H1 (cell line): Measurements from ENCODE around the gene ACVR2B. TPM values are rescaled to one million over a fixed set of nuclear protein-coding genes. Genes with fewer than 3 reads are reported as not detected.

Source experiments
- CEBPB ChIP-seq: IDR thresholded peaks from 2 replicates; pipeline ENCODE4 v1.6.1; 2012; ENCODE audit warnings: low read depth, low read length
- KDM1A ChIP-seq: fragments of 200-600, 300-600 bp; sonication (generic); IDR thresholded peaks from 2 replicates; pipeline ENCODE4 v1.7.1; 2016; ENCODE audit warnings: mild to moderate bottlenecking, low read length, borderline replicate concordance
- TBP ChIP-seq: IDR thresholded peaks from 2 replicates; pipeline ENCODE4 v1.6.1; 2011; ENCODE audit warnings: low read depth, low read length, improper control_type of control experiment
- ZNF274 ChIP-seq: IDR thresholded peaks from 2 replicates; pipeline ENCODE4 v1.7.0; 2012; ENCODE audit warnings: low read length, borderline replicate concordance; ENCODE audit errors: extremely low read depth
- polyA plus RNA-seq, 7 experiments: library from polyadenylated mRNA; depleted of rRNA in 3 of 7; stranded (reverse) in 5 of 7; unstranded in 2 of 7; fragments of >200 nt in 5 of 7; fragments of 200-250 nt in 2 of 7; gene quantifications; 1 replicate in 5 of 7; 2 replicates in 1 of 7; 4 replicates in 1 of 7; pipeline versions ENCODE4 v1.2.1 to v1.2.3, GENCODE V29; 2011 to 2013; ENCODE audit warnings: missing spikeins in 2 of 7, mixed read lengths in 2 of 7
- total RNA-seq: library from RNA; stranded (reverse); fragmentation: NEBNext Ultra II Directional; extraction: Animal tissue kit (Norgen Biotek cat#: 25700); gene quantifications from 2 replicates; pipeline ENCODE4 v1.2.1, GENCODE V29; 2021
- TF ChIP-seq, protein P1 (sequence below): IDR thresholded peaks from 2 replicates; pipeline ENCODE4 v1.6.1; 2011; ENCODE audit warnings: low read depth, mild to moderate bottlenecking, low read length; ENCODE audit not compliant: insufficient read depth

Gene ACVR2B
- total and polyA plus RNA-seq, 2 of the 8 experiments (the other 6 are each of a cell fraction or from before 2014, with no cell fraction given): 24.7 to 109 TPM

DNA sequence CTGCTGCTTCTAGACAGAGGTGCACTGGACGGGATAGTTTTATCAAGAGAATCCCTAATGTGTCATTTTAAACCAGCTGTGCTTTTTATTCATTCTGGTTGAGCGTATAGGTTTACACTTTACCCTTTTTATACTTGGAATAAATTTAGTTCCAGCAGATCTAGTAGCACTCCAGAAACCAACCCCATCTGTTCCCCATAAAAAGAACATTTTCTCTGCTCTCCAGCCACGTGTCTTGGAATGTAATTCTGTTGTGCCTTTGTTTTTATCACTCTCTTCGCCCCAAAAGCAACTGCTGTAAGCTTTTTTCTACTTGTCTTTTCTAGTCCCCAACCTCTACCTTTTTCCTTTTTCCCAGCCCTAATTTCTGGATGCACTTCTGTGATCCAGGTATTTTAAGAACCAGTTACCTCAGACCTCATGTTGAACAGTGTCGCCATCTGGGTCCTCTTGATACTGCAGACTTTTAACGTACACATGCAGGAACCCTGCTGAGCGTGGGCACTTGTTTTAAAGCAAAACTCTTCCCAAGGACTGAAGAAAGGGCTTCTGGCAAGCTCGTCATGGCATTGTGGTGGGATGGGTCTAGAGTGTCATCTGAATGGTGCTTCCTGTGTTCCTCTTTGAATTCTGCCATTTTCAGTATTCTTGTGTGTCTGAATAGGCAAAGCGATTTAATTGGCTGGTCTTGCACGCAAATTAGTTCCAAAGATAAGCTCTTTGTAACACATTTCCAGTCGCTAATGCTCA, 36.8 kb downstream of the ACVR2B start (continued):
- TF ChIP-seq, protein P1, sequence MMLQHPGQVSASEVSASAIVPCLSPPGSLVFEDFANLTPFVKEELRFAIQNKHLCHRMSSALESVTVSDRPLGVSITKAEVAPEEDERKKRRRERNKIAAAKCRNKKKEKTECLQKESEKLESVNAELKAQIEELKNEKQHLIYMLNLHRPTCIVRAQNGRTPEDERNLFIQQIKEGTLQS: no peak
- no peak for TF ChIP-seq KDM1A
- no peak for TF ChIP-seq TBP
- TF ChIP-seq ZNF274: no peak
- TF ChIP-seq CEBPB: no peak
